ENCODE data around the gene FANCL.
"Not testable (repeated sequence)": the region's sequence is repeated elsewhere in the genome, so short reads cannot be mapped to it uniquely, and the experiment has no call there.

The FANCL gene

GRCh38 chr2:58240670-58241545, at the start of gene FANCL:
TSS of gene FANCL (minus strand) at chr2:58241325. CDS start at chr2:58241313, 12 bp downstream.
- peak; percentile 16 for DNase-seq

- DNase-seq, result no peak
These were observed 47.9 kb upstream of the FANCL start for GRCh38 chr2:58289029-58289428.

GRCh38 chr2:58283931-58284330, 42.8 kb upstream of the FANCL start:
- DNase-seq, result no peak

GRCh38 chr2:58275144-58275543, 34.0 kb upstream of the FANCL start:
- not testable (repeated sequence) for DNase-seq

GRCh38 chr2:58271826-58272225, 30.7 kb upstream of the FANCL start:
- DNase-seq, result no peak

- no peak for DNase-seq
These were observed 27.6 kb upstream of the FANCL start for GRCh38 chr2:58268685-58269084.

GRCh38 chr2:58266211-58266610, 25.1 kb upstream of the FANCL start:
- DNase-seq, result no peak

GRCh38 chr2:58261209-58261608, 20.1 kb upstream of the FANCL start:
- no peak for DNase-seq

GRCh38 chr2:58258456-58258855, 17.3 kb upstream of the FANCL start:
- DNase-seq, result not testable (repeated sequence)

- DNase-seq, result not testable (repeated sequence)
These were observed 10.4 kb upstream of the FANCL start for GRCh38 chr2:58251331-58252201.

- no peak for DNase-seq
These were observed 380 bp upstream of the FANCL start for GRCh38 chr2:58241546-58241864.

- no peak for DNase-seq
These were observed 1.7 kb downstream of the FANCL start for GRCh38 chr2:58239243-58239925.

GRCh38 chr2:58237741-58238140, 3.4 kb downstream of the FANCL start:
- no peak for DNase-seq

- DNase-seq, result no peak
These were observed 5.1 kb downstream of the FANCL start for GRCh38 chr2:58235984-58236383.

- DNase-seq, result no peak
These were observed 6.0 kb downstream of the FANCL start for GRCh38 chr2:58235170-58235569.

GRCh38 chr2:58228299-58228698, 12.8 kb downstream of the FANCL start:
- no peak for DNase-seq

- no peak for DNase-seq
These were observed 13.8 kb downstream of the FANCL start for GRCh38 chr2:58227171-58227917.

- no peak for DNase-seq
These were observed 19.2 kb downstream of the FANCL start for GRCh38 chr2:58221909-58222308.

GRCh38 chr2:58215429-58215828, 25.7 kb downstream of the FANCL start:
- no peak for DNase-seq

GRCh38 chr2:58210951-58211568, 30.1 kb downstream of the FANCL start:
- not testable (repeated sequence) for DNase-seq

- no peak for DNase-seq
These were observed 33.9 kb downstream of the FANCL start for GRCh38 chr2:58207189-58207588.

GRCh38 chr2:58206785-58207184, 34.3 kb downstream of the FANCL start:
- no peak for DNase-seq
